Measurements from ENCODE around the gene MORN4.
"Not testable (repeated sequence)": the region's sequence is repeated elsewhere in the genome, so short reads cannot be mapped to it uniquely, and the experiment has no call there.

Gene MORN4

DNA sequence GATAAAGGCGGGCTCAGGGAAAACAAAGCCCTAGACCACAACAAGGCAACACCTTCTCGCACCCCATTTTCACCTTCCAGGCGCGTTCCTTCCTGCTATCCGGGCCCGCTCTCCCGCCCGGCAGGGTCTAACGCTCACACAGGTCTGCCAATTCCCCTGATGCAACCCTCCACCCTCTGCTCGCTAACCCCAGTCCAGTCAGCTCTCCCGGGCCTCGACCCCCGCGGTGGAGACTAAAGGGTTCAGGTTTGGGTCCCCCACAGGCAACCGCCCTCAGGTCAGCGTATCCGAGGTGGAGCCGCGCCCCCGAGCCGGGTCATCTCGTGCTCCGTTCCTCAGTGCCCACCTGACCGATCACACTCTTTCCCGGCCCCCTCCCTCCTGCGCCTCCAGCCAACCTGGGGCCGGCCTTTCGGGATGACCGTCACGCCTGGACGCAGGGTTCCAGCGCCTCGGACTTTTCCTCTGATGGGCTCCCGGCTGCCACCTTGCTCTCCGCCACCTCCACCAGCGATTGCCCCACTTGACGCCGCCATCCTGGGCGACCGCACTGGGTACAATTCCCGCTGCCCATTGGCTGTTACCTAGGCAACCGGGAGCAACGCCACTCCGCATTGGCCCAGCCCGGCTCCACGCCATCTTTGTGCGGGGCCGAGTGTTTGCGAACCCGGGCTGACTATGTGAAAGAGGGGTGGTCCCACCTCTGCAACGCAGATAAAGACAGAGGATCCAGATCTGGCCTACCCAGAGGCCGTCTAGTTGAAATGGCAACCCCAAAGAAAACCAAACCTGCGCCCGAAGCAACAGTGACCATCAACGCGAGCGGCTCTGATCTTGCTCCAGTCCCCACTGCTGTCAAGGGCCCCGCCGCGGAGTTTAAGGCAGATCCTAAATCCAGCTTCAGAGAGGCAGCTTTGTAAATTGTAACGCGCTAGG is at the start of gene MORN4:
Gene MORN4, minus strand, starts transcription at position 552 of the 936 bp plus-strand sequence. CDS start 13,847 bp downstream, outside the sequence.
- no peak for DNase-seq
- in situ Hi-C loops (cut with MboI; ENCODE audit: low pct_unique_long_range_greater_than_20kb, low sequenced_read_pairs) = no loop called here

DNA sequence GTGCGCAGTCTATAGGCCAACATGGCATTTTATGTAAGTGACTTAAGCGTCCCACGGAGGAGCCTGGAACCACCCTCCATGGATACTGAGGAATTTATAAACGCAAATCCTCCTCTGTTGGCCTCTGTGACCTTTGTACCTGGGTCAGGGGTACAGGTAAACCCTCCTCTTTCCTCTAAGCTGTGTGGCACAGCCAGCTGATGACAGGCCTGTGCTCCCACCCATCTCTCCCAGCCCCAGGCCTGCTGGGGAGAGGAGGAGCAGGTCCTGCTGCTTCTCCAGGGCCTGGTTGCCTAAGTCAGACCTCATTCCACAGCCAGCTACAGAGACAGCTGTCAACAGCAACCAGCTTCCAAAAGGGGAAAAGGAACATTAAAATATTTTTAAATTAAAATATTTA is 48.7 kb upstream of the MORN4 start:
- no peak for DNase-seq
- in situ Hi-C loops (cut with MboI; ENCODE audit: low pct_unique_long_range_greater_than_20kb, low sequenced_read_pairs) = no loop called here

DNA sequence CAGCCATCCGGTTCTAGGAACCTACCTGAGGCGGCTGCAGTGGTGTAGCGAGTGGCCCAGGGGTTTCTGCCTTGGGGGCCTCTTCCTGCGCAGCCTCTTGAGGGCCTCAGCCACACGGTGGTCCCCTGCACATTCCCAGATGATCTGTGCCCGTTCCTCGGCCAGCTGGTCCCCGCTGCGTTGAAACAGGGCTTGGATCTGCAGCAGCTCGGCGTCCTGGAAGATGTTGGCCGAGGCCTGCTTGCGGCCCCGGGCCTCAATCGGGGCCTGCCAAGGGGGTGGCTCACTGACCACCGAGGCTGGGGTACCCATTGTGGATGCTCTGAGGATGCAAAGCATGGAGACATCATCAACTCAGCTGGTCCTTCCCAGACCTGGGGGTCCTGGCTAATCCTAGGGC is 46.3 kb upstream of the MORN4 start:
- in situ Hi-C loops (cut with MboI; ENCODE audit: low pct_unique_long_range_greater_than_20kb, low sequenced_read_pairs) = no loop called here
- no peak for DNase-seq

DNA sequence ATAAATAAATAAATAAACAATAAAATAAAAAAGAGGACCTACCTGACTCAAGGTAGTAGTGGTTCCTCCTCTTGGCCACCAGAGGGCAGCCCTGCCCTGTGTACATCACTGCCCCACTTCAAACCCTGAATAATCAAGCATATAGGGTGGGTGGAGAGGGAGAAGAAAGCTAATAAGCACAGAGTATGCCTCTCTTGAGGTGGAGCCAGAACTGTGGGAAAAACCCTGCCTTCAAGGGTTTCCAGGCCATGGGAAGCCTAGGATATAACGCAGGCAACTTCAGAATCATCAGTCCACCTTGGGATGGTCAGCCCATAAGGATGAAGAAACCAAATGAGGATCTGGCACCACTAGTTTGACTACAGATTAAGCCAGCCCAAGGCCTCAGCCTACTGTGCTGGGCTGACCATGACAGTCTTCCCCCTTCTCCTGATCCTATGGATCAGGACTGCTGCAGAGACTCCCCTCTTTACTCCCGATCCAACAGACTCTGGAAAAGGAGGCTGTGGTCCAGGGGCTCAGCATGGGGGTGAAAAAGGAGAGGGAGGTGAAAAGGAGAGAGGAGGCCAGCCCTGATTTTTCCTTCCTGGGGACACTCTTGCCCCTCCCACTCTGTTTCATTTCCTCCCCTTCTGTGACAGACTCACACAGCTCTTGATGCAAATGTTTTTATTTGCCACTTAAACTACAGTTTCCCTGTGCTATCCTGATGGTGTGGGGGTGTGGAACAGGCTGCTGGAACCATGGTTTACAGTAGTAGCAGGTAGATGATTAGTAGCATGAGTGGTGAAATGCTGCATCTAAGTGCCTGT is 43.7 kb upstream of the MORN4 start:
- in situ Hi-C loops (cut with MboI; ENCODE audit: low pct_unique_long_range_greater_than_20kb, low sequenced_read_pairs) = no loop called here
- DNase-seq = peak; percentile 42

DNA sequence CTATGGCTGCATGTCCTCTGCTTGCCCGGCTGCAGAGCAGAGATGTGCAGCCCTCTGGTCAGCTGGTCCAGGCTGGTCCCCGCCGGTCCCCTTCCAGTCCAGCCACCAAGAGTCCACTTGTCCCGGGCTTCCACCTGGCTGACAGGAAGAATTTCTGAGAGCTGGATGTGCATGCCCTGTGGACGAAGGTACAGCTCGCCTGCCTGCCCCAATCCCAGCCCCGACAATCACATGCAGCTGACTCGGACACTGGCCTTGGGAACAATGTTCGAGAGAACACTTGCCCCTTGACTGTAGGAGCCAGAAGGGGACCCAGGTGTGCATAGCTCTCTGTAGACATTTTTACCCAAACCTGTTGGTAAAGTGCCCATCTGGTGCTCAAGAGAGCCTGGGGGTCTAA is 41.9 kb upstream of the MORN4 start:
- in situ Hi-C loops (cut with MboI; ENCODE audit: low pct_unique_long_range_greater_than_20kb, low sequenced_read_pairs) = no loop called here

DNA sequence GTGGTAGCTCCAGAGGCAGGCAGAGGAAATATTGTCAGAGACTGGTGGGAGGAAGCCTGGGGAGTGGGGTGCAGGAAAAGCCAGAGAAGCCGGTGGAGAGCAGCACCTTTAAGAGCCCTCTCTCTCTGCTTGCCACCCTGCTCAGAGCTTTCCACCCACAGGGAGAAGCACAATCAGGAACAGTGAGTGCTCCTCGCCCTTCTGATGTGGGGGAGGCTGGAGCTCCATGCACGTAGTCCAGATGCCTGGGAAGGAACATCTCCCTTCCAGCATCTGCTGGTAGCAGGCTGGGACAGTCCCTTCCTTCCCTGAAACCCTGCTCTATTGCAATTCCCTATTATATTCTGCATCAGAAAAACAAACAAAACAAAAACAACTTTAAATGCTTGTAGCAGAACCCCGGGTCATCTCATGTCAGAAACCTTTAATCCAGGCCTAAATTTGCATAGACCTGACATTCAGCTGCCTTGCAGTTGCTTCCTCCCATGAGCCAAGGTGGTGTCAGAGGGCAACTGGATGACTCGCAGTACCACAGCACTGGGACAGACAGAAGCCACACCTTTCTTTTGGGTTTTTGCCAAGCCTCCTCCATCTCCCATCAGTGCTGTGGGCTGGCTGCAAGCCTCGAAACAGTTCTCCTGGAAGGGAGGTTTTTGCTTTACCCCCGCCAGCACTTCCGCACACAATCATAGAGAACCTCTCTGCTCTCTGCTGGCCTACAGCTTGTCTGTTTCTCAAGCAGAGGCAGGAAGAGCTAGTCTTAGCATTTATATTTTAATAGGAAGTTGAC is 40.6 kb upstream of the MORN4 start:
- DNase-seq = peak; percentile 44
- in situ Hi-C loops (cut with MboI; ENCODE audit: low pct_unique_long_range_greater_than_20kb, low sequenced_read_pairs) = no loop called here

More for the DNA sequence above, 41.9 kb upstream of the MORN4 start:
- no peak for DNase-seq

DNA sequence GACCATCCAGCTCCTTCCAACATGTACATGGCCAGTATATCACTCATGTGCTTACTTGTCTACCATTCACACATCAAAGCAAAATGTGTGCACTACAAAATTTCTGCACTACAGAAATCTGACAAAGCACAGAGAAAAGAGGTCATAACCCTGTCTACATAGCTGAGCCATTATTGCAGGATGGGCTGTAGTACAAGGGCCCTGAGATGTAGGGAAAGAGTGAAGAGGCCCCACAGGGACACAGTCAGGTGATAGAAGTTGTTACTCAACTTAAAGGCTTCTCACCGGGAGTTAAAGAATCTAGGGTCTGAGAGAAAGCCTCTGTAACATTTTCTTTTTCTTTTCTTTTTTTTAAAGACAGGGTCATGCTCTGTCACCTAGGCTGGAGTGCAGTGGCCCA is 36.3 kb upstream of the MORN4 start:
- in situ Hi-C loops (cut with MboI; ENCODE audit: low pct_unique_long_range_greater_than_20kb, low sequenced_read_pairs) = no loop called here
- DNase-seq = no peak

DNA sequence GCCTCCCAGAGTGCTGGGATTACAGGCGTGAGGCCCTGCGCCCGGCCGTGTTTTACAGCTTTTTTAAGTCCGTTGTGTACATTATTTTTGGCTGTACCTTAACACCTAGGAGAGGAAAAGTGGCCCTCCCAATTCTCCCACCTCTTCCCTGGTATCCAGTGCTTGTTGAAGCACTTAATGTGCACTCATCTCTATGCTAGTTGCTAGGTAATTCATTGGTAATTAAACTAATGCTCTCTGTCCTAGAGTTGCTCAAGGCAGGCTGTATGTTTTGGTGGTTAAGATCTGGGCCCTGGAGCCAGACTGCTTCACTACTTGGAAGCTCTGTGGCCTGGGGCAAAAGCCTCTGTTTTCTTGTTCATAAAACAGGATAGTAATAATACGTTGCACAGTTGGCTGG is 34.2 kb upstream of the MORN4 start:
- no peak for DNase-seq
- in situ Hi-C loops (cut with MboI; ENCODE audit: low pct_unique_long_range_greater_than_20kb, low sequenced_read_pairs) = no loop called here

DNA sequence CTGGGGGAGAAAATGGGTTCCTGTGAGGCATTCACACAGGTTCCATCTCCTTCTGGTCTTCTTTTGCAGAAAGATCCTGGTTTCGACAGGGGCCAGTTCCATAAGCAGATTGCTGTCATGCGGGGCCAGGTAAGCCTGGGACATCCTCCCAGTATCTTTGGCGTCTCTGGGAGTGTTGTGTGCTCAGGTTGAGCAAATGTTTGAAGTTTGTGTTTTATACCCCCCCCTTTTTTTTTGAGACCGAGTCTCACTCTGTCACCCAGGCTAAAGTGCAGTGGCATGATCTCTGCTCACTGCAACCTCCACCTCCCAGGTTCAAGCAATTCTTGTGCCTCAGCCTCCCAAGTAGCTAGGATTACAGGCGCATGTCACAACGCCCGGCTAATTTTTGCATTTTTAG is 33.7 kb upstream of the MORN4 start:
- DNase-seq = no peak
- in situ Hi-C loops (cut with MboI; ENCODE audit: low pct_unique_long_range_greater_than_20kb, low sequenced_read_pairs) = no loop called here

DNA sequence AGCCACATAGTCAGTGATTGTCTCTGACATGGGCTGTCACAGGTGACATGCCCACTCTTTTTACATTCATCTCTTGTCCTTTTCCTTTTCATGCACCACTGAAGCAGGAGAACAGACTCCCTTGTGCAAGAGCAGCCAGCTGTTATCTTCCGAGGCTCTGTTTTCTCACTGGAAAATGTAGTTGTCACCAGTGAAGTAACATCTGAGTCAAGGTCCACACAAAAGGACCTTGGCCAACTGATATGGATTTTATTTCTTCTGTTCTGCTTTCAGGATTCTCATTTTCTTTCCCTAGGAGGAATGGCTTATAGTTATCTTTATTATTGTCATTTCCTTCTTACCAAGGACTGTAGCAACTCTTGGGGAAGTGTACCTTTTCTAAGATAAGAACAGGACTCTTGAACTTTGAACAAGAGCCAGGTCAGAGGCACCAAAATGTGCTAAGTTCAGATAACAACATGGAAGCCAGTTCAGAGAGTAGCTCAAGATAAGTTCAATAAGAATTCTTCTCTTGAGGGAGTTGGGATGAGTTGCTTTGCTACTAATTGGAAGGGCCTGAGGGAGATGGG is 31.1 kb upstream of the MORN4 start:
- in situ Hi-C loops (cut with MboI; ENCODE audit: low pct_unique_long_range_greater_than_20kb, low sequenced_read_pairs) = no loop called here
- DNase-seq = no peak

DNA sequence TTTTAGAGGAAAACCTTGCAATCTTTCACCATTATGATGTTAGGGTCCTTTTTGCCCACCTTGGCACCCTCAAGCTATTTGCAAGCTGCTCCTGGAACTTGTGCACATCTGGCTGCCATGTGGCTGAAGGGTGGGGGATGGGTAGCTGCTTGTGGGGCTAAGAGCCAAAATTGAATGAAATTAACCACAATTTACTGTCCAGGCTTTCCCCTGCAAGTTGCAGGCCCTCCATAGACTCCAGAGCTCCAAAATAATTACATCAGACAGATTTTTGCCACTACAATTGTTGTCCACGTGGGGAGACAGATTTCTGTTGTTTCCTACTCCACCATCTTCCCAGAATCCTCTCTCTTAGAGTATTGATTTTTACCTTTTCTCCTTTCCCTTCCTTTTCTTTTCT is 26.3 kb upstream of the MORN4 start:
- DNase-seq = peak; percentile 24
- in situ Hi-C loops (cut with MboI; ENCODE audit: low pct_unique_long_range_greater_than_20kb, low sequenced_read_pairs) = no loop called here

DNA sequence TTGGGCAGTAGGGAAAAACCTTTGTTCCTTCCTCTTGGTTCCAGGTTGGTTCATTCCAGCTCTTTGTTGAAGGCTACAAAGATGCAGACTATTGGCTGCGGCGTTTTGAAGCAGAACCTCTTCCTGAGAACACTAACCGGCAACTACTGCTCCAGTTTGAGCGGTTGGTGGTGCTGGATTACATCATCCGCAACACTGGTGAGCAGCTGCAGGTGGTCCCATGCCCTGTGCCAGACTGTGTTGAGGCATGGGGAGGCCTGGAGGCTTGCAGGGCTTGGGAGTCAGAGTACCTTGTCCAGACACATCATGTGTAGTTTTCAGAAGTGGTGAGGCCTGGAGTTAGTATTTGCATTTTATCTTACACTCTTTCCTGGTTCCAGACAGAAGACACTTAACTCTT is 23.5 kb upstream of the MORN4 start:
- no peak for DNase-seq
- in situ Hi-C loops (cut with MboI; ENCODE audit: low pct_unique_long_range_greater_than_20kb, low sequenced_read_pairs) = no loop called here

DNA sequence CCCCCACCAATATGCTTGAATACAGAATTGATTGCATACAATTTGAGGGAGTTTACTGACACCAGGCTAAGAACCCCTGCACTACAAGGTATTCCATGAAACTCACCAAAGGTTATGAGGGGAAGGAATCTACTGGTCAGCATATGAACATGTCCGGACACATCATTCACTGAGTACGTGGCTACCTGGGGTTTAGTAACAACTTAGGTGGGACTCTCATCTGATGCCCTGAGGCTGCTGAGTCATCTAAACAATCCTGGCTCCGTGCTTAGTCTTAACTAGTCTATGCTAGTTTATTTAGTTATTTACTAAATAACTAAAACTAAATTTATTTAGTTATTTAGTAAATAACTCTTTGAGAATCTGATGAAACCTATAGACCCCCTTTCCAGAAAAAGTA is 18.5 kb upstream of the MORN4 start:
- in situ Hi-C loops (cut with MboI; ENCODE audit: low pct_unique_long_range_greater_than_20kb, low sequenced_read_pairs) = no loop called here
- no peak for DNase-seq

DNA sequence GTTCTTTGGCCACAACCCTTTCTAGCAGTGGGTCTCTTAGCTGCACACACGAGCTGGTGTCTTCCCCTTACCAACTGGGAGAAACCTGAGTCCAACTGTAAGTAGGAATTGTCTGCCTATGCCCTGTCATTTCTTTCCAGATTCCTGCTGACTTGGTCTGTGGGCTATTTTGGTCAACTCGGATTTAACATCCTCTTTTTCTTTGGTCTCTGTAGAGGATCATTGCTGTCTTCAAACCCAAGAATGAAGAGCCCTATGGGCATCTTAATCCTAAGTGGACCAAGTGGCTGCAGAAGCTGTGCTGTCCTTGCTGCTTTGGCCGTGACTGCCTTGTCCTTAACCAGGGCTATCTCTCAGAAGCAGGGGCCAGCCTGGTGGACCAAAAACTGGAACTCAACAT is 17.4 kb upstream of the MORN4 start:
- DNase-seq = no peak
- in situ Hi-C loops (cut with MboI; ENCODE audit: low pct_unique_long_range_greater_than_20kb, low sequenced_read_pairs) = no loop called here

DNA sequence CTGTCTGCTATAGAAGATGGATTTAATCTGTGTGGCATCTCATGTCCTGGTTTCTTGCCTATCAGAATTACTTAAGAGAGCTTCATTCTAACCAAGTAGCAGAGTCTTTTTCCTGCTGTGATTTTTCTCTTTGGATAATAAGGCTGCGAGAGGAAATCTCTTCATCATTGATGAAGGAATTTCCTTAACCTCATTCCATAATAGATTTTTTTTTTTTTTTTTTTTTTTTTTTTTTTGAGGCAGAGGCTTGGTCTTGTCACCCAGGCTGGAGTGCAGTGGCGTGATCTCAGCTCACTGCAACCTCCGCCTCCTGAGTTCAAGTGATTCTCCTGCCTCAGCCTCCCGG is 16.1 kb upstream of the MORN4 start:
- in situ Hi-C loops (cut with MboI; ENCODE audit: low pct_unique_long_range_greater_than_20kb, low sequenced_read_pairs); DNase-seq: not testable (repeated sequence)

DNA sequence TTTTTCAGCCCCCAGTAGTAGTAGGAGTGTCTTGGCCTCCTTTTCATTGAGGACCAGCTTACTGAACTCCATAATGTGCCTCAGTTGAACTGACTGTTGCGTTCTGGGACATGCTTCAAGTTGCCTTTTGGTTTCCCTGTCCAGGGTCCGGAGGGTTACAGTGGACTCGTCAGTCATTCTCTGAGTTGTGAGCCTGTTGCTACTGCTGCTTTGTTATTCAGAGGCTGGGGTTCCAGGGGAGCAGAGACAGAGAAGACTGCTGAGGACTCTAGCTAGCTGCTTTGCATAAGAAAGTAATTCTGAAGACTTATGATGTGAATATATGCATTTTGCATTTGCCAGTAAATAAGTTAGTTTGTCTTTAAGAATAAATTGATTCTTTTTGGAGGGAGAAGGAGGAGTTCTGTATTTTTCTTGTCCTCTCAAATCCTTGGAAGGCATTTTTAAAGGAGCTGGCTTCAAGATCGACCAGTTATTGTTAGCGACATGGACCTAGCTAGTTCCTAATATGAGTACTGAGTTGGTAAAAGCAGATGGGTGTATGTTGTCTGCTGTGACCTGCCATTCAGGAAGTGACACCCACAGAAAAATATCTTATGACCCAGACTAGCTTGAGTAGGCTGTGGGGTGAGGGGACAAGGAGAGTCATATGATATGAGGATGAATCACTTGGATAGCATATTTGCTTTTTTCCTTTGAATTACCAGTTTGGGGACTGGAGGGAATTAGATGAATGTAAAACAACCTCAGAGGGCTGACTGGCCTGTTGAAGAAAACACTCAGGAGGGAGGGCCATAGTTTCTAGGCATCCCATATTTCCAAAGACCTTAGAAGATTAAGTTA is 15.5 kb upstream of the MORN4 start:
- in situ Hi-C loops (cut with MboI; ENCODE audit: low pct_unique_long_range_greater_than_20kb, low sequenced_read_pairs) = no loop called here
- DNase-seq = peak; percentile 21

DNA sequence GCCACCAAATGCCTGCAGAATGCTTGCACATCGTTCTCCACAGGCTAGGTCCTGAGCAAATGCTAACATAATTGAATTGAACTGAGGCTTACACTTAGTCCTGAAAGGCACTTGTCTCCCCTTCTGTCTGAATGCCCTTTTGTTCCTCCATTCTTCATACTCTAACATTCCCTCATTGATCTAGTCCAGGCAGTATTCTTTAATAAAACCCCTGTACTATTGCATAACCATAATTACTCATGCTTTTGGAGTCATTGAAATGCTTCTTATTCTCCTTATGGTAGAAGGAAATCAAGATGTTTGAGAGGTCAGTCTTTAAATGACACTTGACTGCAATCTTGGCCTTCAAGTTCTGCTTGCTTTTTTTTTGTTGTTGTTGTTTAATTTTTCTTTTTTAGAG is 14.3 kb upstream of the MORN4 start:
- DNase-seq = no peak
- in situ Hi-C loops (cut with MboI; ENCODE audit: low pct_unique_long_range_greater_than_20kb, low sequenced_read_pairs) = no loop called here

DNA sequence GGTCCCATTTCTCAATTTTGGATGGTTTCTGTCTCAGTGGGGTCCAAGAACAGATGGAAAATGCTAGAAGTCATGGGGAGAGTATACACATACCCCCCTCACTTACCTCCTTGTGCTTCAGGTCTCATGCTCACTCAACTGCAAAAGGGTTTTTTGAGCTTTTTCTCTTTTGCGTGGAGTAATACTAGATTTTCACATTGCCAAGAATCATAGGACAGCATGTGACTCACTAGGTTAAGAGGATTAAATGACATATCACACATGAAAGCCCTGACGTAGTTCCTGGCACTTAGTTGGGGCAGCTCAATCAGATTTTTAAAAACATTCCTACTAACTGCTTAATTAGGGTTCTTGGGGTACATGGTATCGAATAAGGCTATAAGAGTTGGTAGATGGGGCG is 11.6 kb upstream of the MORN4 start:
- DNase-seq = no peak
- in situ Hi-C loops (cut with MboI; ENCODE audit: low pct_unique_long_range_greater_than_20kb, low sequenced_read_pairs) = no loop called here
